Head of caudate nucleus (tissue), 42 donors: Measurements from ENCODE around the gene MRGPRD.
"Not testable (repeated sequence)": the region's sequence is repeated elsewhere in the genome, so short reads cannot be mapped to it uniquely, and the experiment has no call there.

Experiments
- DNase-seq, 42 donors: peaks; one replicate each; pipeline versions ENCODE4 v3.0.0 to v3.0.0-alpha.2; 2020 to 2021; ENCODE audit warnings: mixed read lengths in 7 of 42
- intact Hi-C: fragments of 100-400 bp; cut with DNase I; formaldehyde crosslinking; loops from one replicate; pipeline ENCODE4 v1.15.0; 2022

The MRGPRD gene

DNA sequence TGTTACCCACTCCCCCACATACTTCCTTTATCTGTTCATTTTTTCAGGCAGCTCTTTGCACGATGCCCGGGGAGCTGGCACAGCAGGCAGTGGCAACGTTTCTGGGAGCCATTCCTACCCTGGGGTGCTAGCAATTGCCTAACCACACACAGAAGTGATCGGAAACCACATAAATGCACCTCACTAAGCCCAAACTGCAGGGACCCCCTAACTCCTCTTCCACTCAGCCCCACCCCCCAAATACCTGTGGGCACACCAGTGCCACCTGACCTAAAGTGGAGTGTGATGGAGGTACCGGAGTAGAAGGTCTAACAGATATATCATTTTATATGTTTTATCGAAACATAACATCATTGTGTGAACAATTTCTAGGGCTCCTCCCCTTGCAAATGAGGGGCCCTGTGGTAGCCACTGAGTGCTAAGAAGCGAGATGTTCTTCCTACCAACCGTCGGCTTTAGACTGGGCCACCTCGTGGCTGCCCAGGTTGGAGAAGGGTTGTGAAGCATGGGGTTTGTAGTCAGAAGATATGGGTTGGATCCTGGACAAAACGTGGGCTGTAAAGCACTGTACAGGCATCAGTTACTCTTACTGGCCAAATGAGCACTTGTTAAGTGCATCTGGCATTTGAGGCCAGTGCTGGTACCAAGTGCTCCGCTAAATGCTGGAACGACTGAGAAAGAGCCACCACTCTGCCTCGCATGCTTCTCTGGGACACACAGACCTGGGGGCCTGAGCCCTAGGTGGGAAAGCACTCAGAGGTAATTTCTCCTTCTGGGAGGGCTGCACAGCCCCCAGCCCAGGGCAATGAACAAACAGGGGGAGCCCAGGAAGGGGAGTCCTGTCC is 2.8 kb downstream of the MRGPRD start:
- DNase-seq = peak in 5 of 42 donors; percentile 2 to 13 (median 9)
- intact Hi-C loops = no loop called here

DNA sequence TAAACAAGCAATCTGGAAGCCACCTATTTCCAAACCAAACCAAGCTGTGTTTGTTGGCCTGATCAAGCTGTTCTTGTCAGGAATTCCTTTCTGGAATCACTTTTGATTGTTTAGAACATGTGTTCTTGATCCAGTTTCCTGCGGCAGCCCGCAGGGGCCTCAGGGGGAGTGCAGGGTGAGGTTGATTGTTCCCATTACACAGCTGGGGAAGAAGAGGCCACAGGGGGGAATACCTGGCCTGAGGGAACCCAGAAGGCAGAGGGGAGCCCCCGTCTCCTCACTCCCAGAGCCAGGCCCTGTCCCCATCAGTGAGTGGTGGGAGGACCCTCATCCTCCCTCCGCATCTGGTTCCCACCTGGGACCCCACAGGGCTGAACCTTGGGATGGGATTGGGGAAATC is 4.2 kb downstream of the MRGPRD start:
- intact Hi-C loops = no loop called here
- DNase-seq = peak in 3 of 42 donors; percentile 5 to 13 (median 7)

DNA sequence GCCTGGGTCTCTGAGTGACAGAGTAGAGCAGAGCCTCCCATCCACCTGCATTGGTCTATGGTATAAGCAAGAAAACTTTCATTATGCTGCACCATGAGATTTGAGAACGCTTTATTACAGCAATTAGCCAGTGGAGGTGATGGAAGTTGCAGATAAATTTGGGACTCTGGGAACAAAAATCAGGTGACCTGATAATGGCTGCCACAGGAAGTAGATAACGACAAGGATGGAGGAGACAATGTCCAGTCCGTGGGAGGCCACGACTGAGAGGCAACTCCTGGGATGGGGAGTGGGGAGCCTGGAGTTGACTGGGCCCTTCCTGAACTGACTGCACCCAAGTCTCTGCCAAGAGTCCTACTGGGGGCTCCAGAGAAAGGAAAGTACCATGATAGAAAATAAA is 4.7 kb downstream of the MRGPRD start:
- intact Hi-C loops = no loop called here
- DNase-seq = peak in 1 of 42 donors; percentile 3

DNA sequence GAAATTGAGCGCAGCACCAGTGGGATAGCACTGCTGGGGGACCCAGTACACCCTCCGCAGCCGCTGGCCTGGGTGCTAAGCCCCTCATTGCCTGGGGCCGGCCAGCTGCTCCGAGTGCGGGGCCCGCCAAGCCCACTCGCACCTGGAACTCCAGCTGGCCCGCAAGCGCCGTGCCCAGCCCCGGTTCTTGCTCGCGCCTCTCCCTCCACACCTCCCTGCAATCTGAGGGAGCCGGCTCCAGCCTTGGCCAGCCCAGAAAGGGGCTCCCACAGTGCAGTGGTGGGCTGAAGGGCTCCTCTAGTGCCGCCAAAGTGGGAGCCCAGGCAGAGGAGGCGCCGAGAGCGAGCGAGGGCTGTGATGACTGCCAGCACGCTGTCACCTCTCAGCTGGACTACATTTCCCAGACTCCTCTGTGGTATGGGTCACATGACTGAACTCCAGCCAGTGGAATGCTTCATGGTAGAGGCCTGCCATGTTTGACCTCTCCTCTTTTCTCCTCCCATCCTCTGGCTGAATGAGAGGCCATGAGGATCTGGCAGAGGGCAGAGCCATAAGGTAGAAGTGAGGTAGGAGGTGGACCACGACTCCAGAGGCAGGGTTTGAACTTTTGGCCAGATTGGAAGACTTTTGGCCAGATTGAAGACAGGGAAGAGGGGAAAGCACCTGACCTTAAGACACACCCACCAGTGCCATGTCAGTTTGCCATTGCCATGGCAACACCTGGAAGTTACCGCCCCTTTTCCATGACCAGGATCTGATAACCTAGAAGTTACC is 6.2 kb downstream of the MRGPRD start:
- intact Hi-C loops = no loop called here
- DNase-seq = peak in 10 of 42 donors; percentile 5 to 52 (median 26)

DNA sequence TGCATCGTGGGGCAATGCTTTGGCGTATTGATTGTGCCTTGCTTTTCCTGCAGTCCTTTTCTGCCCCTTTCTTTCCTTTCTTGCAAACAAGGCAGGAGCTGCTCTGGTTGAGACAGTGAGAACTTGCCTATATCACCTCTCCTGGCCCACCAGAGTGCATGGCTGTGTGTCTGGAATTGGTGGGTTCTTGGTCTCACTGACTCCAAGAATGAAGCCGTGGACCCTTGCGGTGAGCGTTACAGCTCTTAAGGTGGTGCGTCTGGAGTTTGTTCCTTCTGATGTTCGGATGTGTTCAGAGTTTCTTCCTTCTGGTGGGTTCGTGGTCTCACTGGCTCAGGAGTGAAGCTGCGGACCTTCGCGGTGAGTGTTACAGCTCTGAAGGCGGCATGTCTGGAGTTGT is 7.1 kb downstream of the MRGPRD start:
- intact Hi-C loops = not testable (repeated sequence)
- DNase-seq = peak in 3 of 42 donors; percentile 2 to 10 (median 2)

DNA sequence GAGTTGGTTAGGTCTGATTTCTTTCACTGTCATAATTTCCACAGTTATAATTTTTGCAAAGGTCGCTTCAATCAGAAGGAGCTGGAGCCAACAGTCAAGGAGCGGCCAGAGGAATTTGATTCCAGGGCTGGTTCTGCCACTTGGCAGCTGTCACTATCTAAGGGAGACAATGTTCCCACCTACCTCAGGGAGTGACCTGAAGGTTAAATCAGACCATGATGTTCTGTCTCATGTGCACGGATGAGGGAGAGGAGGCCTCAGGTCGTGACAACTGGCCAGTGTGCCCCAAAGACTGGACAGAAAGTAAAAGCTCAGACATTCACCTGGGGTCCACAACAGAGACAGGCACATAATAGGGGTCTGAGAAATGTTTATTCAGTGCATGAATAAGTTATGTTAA is 7.6 kb downstream of the MRGPRD start:
- peak in 1 of 42 donors; percentile 26 for DNase-seq

DNA sequence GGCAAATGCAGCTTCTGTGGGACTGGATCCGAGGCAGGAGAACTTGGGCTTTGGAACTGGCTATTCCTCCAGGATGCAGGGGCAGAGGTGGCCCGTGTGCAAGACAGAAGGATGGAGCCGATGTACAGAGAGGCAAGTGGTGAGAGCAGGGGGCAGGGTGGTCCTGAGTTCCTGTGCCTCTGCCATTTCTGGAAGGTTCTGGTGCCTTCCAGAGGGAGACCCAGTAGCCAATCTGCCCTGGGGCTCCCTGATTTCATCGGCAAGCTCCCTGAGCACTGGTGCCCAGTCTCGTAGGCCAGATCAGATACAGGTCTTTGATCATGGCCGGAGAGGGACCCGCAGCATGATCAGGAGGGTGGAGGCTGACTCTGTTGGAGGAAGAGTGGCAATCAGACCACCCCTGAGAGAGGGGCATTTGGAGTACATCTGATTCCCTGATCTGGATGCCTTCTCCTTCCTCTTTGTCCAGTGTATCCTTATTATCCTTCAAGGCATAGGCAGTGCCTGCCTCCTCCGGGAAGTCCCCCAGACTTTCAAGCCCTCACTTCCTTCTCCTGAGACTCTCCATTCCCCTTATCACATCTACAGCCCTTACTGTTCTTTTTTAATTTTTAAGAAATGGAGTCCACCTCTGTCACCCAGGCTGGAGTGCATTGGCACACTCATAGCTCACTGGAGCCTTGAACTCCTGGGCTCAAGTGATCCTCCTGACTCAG is 9.7 kb downstream of the MRGPRD start:
- peak in 5 of 42 donors; percentile 2 to 9 (median 7) for DNase-seq
- intact Hi-C loops = no loop called here

More for the DNA sequence above, 7.6 kb downstream of the MRGPRD start:
- intact Hi-C loops = no loop called here

DNA sequence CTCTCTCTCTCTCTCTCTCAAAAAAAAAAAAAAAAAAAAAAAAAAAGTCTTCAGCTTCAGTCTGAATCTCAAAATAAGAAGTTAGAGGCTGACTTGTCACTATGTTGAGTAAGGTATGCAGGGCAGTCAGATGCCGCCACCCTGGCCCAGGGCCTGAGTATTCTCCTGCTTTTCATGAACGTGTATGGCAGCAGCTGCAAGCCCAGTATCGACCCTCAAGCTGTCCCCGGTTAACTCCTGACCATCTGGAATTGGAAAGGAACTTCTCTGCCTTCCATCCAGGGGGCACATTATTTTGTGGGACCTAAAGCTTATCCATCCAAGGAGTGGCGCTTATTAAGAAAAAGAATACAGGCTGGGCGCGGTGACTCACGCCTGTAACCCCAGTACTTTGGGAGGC is 11.4 kb downstream of the MRGPRD start:
- peak in 1 of 42 donors; percentile 28 for DNase-seq
- intact Hi-C loops = no loop called here

DNA sequence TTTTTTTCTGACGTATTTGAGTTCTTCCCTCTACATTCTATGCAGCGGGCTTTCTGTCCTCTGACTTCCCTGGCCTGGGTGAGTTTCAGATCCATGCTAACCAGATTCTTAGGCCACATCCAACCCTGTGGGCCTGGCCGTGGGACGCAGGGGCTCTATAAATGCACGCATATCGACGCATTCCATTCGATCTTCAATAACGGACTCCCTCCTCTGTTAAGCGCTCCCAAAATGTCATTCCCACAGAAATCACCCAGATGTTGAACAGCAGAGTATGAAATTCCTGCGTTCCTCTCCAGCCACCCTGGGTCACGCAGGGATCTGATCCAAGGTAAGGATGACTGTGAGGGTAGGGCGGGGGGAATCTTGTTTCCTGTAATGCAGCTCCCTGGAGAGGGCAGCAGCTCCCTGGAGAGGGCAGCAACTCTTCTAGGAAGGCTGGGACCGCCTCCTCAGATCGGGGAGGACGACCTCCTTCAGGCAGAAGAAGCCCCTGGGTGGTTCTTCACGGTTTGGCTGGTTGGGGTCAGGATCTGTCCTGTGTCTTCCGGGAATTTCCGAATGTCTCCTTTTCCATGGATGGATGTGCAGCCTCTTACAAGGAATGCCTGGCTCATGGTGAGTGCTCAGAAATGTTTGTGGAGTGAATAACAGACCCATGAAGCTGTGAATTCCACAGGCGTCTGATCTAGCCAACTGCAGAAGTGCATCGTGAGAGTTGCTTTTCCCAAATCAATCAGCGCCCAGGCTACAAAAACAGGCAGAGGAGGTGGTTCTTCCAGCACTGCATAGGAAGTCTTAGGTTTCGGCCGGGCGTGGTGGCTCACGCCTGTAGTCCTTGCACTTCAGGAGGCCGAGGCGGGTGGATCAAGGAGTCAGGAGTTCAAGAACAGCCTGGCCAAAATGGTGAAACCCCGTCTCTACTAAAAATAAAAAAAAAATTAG is 12.2 kb downstream of the MRGPRD start:
- peak in 4 of 42 donors; percentile 4 to 38 (median 24) for DNase-seq
- intact Hi-C loops = no loop called here

DNA sequence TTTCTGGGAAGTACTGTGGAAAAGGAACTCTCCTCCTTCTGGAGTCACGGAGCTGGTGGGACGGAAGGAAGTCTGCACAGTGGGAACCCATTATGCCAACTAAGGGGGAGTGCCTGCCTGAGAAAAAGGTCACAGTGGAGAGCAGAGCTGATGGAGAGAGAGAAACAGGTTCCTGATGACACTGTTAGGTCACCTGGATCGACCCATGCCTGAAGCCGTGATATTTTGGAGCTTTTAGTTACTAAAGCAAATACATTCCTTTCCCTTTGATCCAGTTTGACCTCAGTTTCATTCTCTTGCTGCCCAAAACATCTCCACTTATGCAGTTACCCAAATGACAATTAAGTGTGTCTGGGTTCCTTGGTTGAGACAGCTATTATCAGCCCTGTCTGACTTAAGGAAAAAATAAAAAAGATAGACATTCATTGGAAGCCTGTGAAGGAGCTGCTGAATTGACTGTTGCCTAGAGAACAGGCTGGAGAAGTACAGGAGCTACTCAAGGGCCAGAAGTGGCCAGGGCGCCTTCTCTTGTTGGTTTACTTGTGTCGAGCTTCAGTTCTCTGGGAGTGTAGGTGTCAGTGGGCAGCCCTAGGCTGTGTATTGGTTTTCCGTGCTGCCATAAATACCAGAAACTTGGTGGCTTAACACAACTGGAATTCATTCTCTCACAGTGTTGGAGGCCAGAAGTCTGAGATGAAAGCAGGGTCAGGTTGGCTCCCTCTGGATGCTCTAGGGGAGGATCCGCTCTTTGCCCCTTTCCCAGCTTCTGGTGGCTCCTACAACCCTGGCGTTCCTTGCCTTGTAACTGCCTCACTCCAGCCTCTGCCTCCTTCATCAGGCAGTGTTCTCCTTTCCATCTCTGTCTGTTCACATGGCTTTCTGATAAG is 13.6 kb downstream of the MRGPRD start:
- intact Hi-C loops = no loop called here
- DNase-seq = peak in 5 of 42 donors; percentile 1 to 25 (median 5)

DNA sequence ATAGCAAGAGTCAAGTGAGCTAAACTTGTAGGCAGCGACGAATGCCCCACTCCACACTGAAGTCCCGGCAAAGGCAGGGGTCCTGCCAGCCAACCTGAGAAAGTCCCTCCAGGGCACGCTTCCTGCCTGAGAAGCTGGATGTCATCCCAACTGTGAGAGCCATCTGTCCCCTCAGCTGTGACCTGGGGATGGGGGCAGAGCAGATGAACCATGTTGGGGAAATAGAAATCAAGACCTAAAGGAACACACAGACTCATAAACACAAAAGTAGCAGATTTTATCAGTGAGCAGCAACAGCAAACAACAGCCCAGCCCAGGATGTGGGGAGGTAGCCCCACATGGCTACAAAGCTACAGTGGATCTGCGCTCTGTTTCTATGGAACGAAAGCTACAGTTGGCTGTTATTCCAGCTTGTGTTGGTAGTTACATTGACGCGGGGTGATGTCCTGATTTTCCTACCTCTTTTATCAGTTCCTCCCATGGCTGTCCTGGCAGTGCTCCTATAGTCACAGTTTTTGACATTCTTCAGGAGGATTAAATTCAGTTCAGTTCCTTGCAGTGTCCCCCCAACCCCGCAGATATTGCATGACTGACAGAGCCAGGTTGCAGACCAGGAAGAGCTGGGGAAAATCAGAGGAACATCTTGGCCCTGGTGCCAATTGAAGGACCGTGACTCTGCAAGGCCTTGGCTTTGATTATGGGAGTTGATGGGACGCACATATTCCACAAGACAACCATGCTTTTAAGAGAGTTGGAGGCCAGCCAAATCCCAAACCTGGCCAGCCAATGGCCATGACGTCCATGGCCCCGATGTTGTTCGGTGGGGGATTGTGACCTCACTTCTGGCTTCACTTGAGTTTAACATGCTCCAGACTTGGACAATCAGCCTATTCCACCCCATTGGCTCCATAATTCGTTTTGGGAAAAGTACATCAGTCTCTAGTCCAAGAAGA is 14.6 kb downstream of the MRGPRD start:
- intact Hi-C loops = no loop called here
- peak in 4 of 42 donors; percentile 0 to 21 (median 13) for DNase-seq

DNA sequence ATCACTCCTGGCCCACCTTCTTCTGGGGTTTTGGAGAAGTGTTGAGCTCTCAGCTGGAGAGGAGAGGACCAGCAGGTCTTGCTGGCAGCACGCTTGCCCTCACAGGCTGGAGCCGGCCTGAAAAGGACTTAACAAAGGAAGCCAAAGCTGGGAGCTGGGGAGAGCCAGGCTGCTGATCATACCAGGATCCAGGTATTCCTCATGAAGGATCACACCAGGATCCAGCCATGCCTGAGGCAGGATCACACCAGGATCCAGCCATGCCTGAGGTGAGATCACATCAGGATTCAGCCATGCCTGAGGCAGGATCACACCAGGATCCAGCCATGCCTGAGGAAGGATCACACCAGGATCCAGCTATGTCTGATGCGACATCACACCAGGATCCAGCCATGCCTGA is 17.0 kb downstream of the MRGPRD start:
- DNase-seq = peak in 4 of 42 donors; percentile 2 to 14 (median 8)
- intact Hi-C loops = no loop called here

DNA sequence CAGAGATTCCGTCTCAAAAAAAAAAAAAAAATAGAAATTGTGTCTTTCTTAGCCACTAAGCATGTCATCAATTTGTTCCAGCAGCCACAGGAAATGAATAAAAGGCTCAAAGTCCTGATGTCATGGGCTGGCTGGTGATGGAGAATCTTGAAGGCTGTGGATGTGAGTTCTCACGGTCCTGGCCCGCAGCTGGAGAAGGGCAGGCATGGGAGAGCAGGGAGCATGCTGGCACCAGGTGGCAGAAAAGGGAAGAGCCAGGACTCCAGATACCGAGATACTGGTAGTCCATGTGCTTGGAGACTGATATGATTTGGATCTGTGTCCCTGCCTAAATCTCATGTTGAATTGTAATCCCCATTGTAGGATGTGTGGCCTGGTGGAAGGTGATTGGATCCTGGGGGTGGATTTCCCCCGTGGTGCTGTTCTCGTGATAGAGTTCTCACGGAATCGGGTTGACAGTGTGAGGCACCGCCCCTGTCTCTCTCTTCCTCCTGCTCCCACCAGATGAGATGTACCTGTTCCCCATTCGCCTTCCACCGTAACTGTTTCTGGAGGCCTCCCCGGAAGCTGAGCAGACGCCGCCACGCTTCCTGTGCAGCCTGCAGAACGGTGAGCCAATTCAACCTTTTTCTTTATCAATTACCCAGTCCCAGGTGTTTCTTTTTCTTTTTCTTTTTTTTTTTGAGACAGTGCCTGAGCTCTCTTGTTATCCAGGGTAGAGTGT is 18.1 kb downstream of the MRGPRD start:
- peak in 2 of 42 donors; percentile 8 to 12 for DNase-seq
- intact Hi-C loops = no loop called here

DNA sequence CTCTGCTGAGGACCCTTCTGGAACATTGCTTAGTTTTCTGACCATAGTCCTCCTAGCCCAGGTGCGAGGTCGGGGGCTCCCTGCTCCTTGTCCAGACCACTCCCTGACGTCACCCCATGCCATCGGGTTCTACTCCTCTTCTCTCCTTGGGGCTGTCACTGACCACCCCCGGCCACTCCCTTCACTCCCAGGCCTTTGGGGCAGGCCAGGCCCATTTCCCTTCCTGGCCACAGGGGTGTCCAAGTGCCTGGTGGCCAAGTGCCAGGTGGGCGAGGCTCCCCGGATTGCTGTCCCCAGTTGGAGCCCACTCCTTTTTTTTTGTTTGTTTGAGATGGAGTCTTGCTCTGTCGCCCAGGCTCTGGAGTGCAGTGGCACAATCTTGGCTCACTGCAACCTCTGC is 19.5 kb downstream of the MRGPRD start:
- intact Hi-C loops = no loop called here
- DNase-seq = no peak

DNA sequence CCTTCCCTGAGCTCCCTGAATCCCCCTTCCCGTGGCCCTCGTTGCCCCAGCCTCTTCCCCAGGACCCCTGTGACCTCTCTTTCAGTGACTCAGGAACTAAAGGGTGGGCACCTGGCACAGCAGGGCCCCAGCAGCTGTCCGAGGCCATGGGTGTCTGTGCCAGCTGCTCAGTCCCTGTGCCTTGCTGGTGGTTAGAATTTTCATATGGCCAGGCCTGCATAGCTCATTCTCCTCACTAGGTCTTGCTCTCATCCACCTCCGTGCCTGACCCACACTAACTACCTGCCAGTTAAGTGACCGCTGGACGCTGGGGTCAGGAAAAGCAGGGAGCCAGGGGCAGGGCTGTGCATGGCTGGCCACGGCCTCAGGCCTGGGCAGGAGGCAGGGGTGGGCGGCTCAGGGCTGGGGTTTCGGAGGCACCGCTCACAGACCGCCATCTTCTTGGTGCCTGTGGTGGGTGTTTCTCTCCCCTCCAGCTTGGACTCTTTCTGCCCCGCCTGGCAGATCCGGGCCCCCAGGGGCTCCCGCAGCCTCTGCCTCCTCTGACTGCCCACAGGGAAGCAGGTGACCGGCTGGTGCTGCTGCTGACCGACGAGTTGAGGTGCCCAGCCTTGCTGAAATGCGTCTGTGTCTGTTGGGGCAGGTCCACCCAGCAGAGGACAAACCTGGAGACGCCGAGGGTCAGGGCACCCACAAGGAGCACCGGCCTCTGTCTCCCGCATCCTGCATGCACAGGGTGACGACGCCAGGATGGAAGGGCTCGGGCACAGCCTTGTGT is 20.3 kb downstream of the MRGPRD start:
- intact Hi-C loops = no loop called here
- no peak for DNase-seq
